Measurements from ENCODE around the gene DDX50. TPM values are rescaled to one million over a fixed set of nuclear protein-coding genes. Genes with fewer than 3 reads are reported as not detected.
"Not testable (repeated sequence)": the region's sequence is repeated elsewhere in the genome, so short reads cannot be mapped to it uniquely, and the experiment has no call there.

Gene DDX50
- total RNA-seq, 1 experiment from 2014 or later, result 37.1 TPM

- TF ChIP-seq ATF1 (CRISPR knock-in tag; IDR thresholded peaks at IDR 0.05) (no peak), CDX4 (CRISPR knock-in tag; IDR thresholded peaks at IDR 0.05; ENCODE audit: borderline replicate concordance) (no peak), ZNF138 (CRISPR knock-in tag; conservative IDR thresholded peaks at IDR 0.05) (no peak), ZNF121 (CRISPR knock-in tag; IDR thresholded peaks at IDR 0.05) (no peak)
Observed at GRCh38 chr10:68861253-68861652, 39.9 kb upstream of the DDX50 start (continued).

GRCh38 chr10:68864611-68865010 lies 36.5 kb upstream of the DDX50 start:
- Mint-ChIP-seq H3K27ac (no peak overlapping the region), H3K9me3 (peaks cover 61% of the 10 kb centered on the region), H3K4me1 (peaks cover 3% of the 10 kb centered on the region; the same call in 1 of the 2 replicates), H3K27me3 (ENCODE audit: low read depth) (peaks cover 22% of the 10 kb centered on the region), H3K4me3 (no peak overlapping the region), H3K36me3 (peaks cover 51% of the 10 kb centered on the region)
- CTCF ChIA-PET, result no interaction called here
- ATAC-seq (no peak), DNase-seq (ENCODE audit: low spot score) (no peak)
- TF ChIP-seq TEAD4 (CRISPR knock-in tag; IDR thresholded peaks at IDR 0.05), result no peak
- no peak for TF ChIP-seq PRDM15 (CRISPR knock-in tag; IDR thresholded peaks at IDR 0.05)
- no peak for TF ChIP-seq ZNF512 (CRISPR knock-in tag; IDR thresholded peaks at IDR 0.05; ENCODE audit: borderline replicate concordance)
- no peak for TF ChIP-seq IRF2 (CRISPR knock-in tag; IDR thresholded peaks at IDR 0.05; ENCODE audit: borderline replicate concordance, low read depth)
- POLR2A ChIA-PET, result no interaction called here

GRCh38 chr10:68868173-68868572 lies 32.9 kb upstream of the DDX50 start:
- H3K27me3 Mint-ChIP-seq (ENCODE audit: low read depth), result peaks cover 13% of the 10 kb centered on the region
- ATAC-seq; DNase-seq (ENCODE audit: low spot score); H3K27ac Mint-ChIP-seq; H3K4me3 Mint-ChIP-seq; CTCF ChIA-PET: not testable (repeated sequence)
- H3K9me3 Mint-ChIP-seq, result peaks cover 32% of the 10 kb centered on the region
- H3K4me1 Mint-ChIP-seq, result peaks cover 27% of the 10 kb centered on the region
- peaks cover 22% of the 10 kb centered on the region for H3K36me3 Mint-ChIP-seq
- POLR2A ChIA-PET, result interaction anchor here (0.6 kb wide), 1 partner anchor 619 kb away, joined by 4 read pairs; no protein-coding TSS in a partner anchor

GRCh38 chr10:68869623-68870022 lies 31.5 kb upstream of the DDX50 start:
- no peak for DNase-seq (ENCODE audit: low spot score)
- H3K36me3 Mint-ChIP-seq, result peaks cover 22% of the 10 kb centered on the region
- ATAC-seq, result no peak
- H3K27ac Mint-ChIP-seq, result no peak overlapping the region
- peaks cover 32% of the 10 kb centered on the region for H3K9me3 Mint-ChIP-seq
- ChIA-PET CTCF (no interaction called here), POLR2A (no interaction called here)
- peaks cover 27% of the 10 kb centered on the region for H3K4me1 Mint-ChIP-seq
- no peak overlapping the region for H3K4me3 Mint-ChIP-seq
- H3K27me3 Mint-ChIP-seq (ENCODE audit: low read depth), result peaks cover 13% of the 10 kb centered on the region
- TF ChIP-seq ZNF671 (CRISPR knock-in tag; IDR thresholded peaks at IDR 0.05), result no peak
- TF ChIP-seq ZNF512 (CRISPR knock-in tag; IDR thresholded peaks at IDR 0.05; ENCODE audit: borderline replicate concordance), result no peak
- no peak for TF ChIP-seq TP53 (CRISPR knock-in tag; IDR thresholded peaks at IDR 0.05)
- no peak for TF ChIP-seq JAZF1 (CRISPR knock-in tag; IDR thresholded peaks at IDR 0.05)
- TF ChIP-seq MAX (CRISPR knock-in tag; IDR thresholded peaks at IDR 0.05), result no peak
- TF ChIP-seq ERG (CRISPR knock-in tag; IDR thresholded peaks at IDR 0.05), result no peak
- no peak for TF ChIP-seq ZBTB43 (CRISPR knock-in tag; IDR thresholded peaks at IDR 0.05)
- no peak for TF ChIP-seq CBFB (CRISPR knock-in tag; IDR thresholded peaks at IDR 0.05; ENCODE audit: low read depth)
- no peak for TF ChIP-seq FOXP1 (CRISPR knock-in tag; IDR thresholded peaks at IDR 0.05; ENCODE audit: borderline replicate concordance)
- TF ChIP-seq IRF1 (CRISPR knock-in tag; IDR thresholded peaks at IDR 0.05), result no peak
- no peak for TF ChIP-seq MXD4 (CRISPR knock-in tag; IDR thresholded peaks at IDR 0.05; ENCODE audit: borderline replicate concordance)

All from WTC11 (cell line).